Stimulated activated CD4-positive, alpha-beta T cell treated with anti-CD3 and anti-CD28 coated beads, Interleukin-12 subunit alpha, Interleukin-12 subunit beta, amount 100 ng/mL, for 4 hours (primary cell): ENCODE measurements around the gene PGGHG.
"Not testable (repeated sequence)": the region's sequence is repeated elsewhere in the genome, so short reads cannot be mapped to it uniquely, and the experiment has no call there.

Experiments
- DNase-seq: peaks from one replicate; pipeline ENCODE4 v3.0.0-alpha.2; 2020

Gene PGGHG

GRCh38 chr11:332651-333480 is 43.9 kb downstream of the PGGHG start:
- no peak for DNase-seq

- not testable (repeated sequence) for DNase-seq
These were observed 44.8 kb downstream of the PGGHG start for GRCh38 chr11:333616-334263.

- no peak for DNase-seq
These were observed 45.5 kb downstream of the PGGHG start for GRCh38 chr11:334264-334994.

- DNase-seq: no peak
These were observed 47.1 kb downstream of the PGGHG start for GRCh38 chr11:335779-336658.

GRCh38 chr11:336659-337198 is 47.8 kb downstream of the PGGHG start:
- DNase-seq: no peak

- no peak for DNase-seq
These were observed 48.8 kb downstream of the PGGHG start for GRCh38 chr11:337711-338110.

- no peak for DNase-seq
These were observed 51.0 kb downstream of the PGGHG start for GRCh38 chr11:339963-340362.

- DNase-seq: no peak
These were observed 51.9 kb downstream of the PGGHG start for GRCh38 chr11:340539-341512.

GRCh38 chr11:342328-342727 is 53.4 kb downstream of the PGGHG start:
- no peak for DNase-seq

GRCh38 chr11:344836-345578 is 56.1 kb downstream of the PGGHG start:
- DNase-seq: no peak
